ENCODE results near the gene RPTOR. TPM values are rescaled to one million over a fixed set of nuclear protein-coding genes. Genes with fewer than 3 reads are reported as not detected.

Gene RPTOR
- total and polyA plus RNA-seq, 2 donors (not counting 3 experiments of a cell fraction or from before 2014, with no cell fraction given): 10.7 to 41.8 TPM

DNA sequence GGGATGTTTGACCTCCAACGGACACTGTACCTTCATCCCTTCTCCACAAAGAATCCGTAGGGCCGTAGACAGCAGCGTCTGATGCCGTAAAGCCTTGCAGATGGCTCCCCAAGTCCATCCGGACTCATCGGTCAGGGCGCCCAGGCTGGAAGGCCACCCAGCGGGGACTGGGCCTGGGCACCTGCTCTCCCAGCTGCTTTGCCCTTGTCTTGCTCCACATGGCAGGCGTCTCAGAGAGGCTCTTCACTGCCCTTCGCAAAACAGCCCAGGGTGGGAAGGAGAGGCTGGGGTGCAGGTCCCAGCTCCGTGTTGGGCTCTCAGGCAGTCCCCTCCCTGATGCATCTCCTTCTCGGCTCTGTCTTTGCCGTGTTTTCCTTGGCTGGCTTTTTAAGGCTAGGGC, 6.2 kb upstream of the RPTOR start:
- Histone ChIP-seq H3K4me1 (ENCODE audit: control insufficient read depth, extremely low read depth, insufficient read depth, low read length) (no peaks in the 10 kb centered on the region), H3K9me3 (replicated peaks; ENCODE audit: control insufficient read depth, insufficient read depth, low read length) (no peaks in the 10 kb centered on the region), H3K4me3 (replicated peaks in 1 of 3; ENCODE audit: insufficient read depth in 1 of 3, low read depth in 1 of 3, low read length in 3 of 3) (no peak overlapping the region), H3K27ac (ENCODE audit: insufficient read depth, low read depth, low read length) (no peak overlapping the region), H3K4me2 (ENCODE audit: insufficient read depth, low read length) (no peak overlapping the region), H3K9me1 (replicated peaks; ENCODE audit: control insufficient read depth, extremely low read depth, insufficient read depth, low read length) (no peaks in the 10 kb centered on the region), H4K20me1 (replicated peaks; ENCODE audit: control insufficient read depth, extremely low read depth, insufficient read depth, low read length) (no peaks in the 10 kb centered on the region), H2AFZ (ENCODE audit: low read depth, low read length) (no peak overlapping the region), H3K27me3 (ENCODE audit: control insufficient read depth in 2 of 2, insufficient read depth in 2 of 2, low read length in 2 of 2) (peaks cover 4 to 12% of the 10 kb centered on the region in 2 experiments), H3K9ac (replicated peaks; ENCODE audit: extremely low read depth, insufficient read depth, low read length) (no peak overlapping the region), H3K36me3 (ENCODE audit: control insufficient read depth in 2 of 2, extremely low read depth in 1 of 2, insufficient read depth in 2 of 2, low read length in 2 of 2) (no peaks in the 10 kb centered on the region), H3K79me2 (ENCODE audit: control insufficient read depth, insufficient read depth, low read length) (no peaks in the 10 kb centered on the region)
- DNase-seq (ENCODE audit: low read depth, low spot score) (no peak), FAIRE-seq (no peak)
- TF ChIP-seq GATA2 (IDR thresholded peaks at IDR 0.05; ENCODE audit: insufficient read depth, insufficient read length, low read depth, low read length) (no peak), JUN (IDR thresholded peaks at IDR 0.05; ENCODE audit: borderline replicate concordance, insufficient read depth, insufficient read length, low read depth) (no peak), POLR2AphosphoS5 (IDR thresholded peaks at IDR 0.05; ENCODE audit: insufficient read depth, low read depth, low read length) (no peak), FOS (IDR thresholded peaks at IDR 0.05; ENCODE audit: borderline replicate concordance, insufficient read depth, low read length) (no peak), MYC (IDR thresholded peaks at IDR 0.05; ENCODE audit: low read depth, low read length) (no peak), MAX (IDR thresholded peaks at IDR 0.05; ENCODE audit: insufficient read depth, insufficient read length) (no peak), POLR2A (IDR thresholded peaks at IDR 0.05; ENCODE audit: low read depth, low read length) (no peak), EZH2 (IDR thresholded peaks at IDR 0.05; ENCODE audit: borderline replicate concordance, low read depth, low read length, severe bottlenecking) (no peak)
- TF ChIP-seq, protein P1, sequence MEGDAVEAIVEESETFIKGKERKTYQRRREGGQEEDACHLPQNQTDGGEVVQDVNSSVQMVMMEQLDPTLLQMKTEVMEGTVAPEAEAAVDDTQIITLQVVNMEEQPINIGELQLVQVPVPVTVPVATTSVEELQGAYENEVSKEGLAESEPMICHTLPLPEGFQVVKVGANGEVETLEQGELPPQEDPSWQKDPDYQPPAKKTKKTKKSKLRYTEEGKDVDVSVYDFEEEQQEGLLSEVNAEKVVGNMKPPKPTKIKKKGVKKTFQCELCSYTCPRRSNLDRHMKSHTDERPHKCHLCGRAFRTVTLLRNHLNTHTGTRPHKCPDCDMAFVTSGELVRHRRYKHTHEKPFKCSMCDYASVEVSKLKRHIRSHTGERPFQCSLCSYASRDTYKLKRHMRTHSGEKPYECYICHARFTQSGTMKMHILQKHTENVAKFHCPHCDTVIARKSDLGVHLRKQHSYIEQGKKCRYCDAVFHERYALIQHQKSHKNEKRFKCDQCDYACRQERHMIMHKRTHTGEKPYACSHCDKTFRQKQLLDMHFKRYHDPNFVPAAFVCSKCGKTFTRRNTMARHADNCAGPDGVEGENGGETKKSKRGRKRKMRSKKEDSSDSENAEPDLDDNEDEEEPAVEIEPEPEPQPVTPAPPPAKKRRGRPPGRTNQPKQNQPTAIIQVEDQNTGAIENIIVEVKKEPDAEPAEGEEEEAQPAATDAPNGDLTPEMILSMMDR (IDR thresholded peaks at IDR 0.05; ENCODE audit: extremely low read depth in 1 of 2, insufficient read depth in 1 of 2, low read depth in 1 of 2, low read length in 2 of 2): no peak
- ChIA-PET CTCF (interaction anchor here (1.0 kb wide), 1 partner anchor 19 kb away, joined by 3 read pairs; no protein-coding TSS in a partner anchor), POLR2A (no interaction called here)
- BruUV-seq (replicated peaks): no TSS peak
- intact Hi-C loops (cut with micrococcal nuclease): no loop called here
- dilution Hi-C loops (cut with MboI; ENCODE audit: extremely low pct_ligation_motif_present, low sequenced_read_pairs): no loop called here

Measured in endothelial cell of umbilical vein (primary cell).